Measurements from ENCODE around the gene TMSB4X.

DNA sequence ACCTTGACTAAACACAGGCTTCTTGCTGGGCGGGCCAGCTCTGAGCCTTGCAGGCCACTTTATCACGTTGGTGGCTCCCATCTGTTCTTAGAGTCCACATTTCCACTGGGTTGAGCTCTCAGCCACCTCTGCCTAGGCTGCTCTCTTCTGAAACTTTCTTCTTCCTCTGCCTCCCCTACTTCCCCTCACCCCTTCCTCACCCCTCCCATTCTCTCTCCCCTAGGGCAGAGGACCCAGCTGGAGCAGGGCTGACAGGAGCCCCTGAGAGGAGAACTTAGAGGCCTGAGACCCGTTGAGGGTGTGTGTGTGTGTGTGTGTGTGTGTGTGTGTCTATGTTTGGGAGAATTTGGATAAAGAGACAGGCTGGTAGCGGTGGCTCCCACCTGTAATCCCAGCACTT is 19.9 kb upstream of the TMSB4X start:
- TF ChIP-seq, protein P1, sequence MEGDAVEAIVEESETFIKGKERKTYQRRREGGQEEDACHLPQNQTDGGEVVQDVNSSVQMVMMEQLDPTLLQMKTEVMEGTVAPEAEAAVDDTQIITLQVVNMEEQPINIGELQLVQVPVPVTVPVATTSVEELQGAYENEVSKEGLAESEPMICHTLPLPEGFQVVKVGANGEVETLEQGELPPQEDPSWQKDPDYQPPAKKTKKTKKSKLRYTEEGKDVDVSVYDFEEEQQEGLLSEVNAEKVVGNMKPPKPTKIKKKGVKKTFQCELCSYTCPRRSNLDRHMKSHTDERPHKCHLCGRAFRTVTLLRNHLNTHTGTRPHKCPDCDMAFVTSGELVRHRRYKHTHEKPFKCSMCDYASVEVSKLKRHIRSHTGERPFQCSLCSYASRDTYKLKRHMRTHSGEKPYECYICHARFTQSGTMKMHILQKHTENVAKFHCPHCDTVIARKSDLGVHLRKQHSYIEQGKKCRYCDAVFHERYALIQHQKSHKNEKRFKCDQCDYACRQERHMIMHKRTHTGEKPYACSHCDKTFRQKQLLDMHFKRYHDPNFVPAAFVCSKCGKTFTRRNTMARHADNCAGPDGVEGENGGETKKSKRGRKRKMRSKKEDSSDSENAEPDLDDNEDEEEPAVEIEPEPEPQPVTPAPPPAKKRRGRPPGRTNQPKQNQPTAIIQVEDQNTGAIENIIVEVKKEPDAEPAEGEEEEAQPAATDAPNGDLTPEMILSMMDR (IDR thresholded peaks at IDR 0.05; ENCODE audit: low read depth, low read length) = no peak
- no peak for TF ChIP-seq EZH2phosphoT487 (IDR thresholded peaks at IDR 0.05; ENCODE audit: low read depth)
